ENCODE measurements around the gene RBBP8NL. TPM values are rescaled to one million over a fixed set of nuclear protein-coding genes. Genes with fewer than 3 reads are reported as not detected.

RBBP8NL gene
- total RNA-seq, 1 donor from 2014 or later, result not detected

DNA sequence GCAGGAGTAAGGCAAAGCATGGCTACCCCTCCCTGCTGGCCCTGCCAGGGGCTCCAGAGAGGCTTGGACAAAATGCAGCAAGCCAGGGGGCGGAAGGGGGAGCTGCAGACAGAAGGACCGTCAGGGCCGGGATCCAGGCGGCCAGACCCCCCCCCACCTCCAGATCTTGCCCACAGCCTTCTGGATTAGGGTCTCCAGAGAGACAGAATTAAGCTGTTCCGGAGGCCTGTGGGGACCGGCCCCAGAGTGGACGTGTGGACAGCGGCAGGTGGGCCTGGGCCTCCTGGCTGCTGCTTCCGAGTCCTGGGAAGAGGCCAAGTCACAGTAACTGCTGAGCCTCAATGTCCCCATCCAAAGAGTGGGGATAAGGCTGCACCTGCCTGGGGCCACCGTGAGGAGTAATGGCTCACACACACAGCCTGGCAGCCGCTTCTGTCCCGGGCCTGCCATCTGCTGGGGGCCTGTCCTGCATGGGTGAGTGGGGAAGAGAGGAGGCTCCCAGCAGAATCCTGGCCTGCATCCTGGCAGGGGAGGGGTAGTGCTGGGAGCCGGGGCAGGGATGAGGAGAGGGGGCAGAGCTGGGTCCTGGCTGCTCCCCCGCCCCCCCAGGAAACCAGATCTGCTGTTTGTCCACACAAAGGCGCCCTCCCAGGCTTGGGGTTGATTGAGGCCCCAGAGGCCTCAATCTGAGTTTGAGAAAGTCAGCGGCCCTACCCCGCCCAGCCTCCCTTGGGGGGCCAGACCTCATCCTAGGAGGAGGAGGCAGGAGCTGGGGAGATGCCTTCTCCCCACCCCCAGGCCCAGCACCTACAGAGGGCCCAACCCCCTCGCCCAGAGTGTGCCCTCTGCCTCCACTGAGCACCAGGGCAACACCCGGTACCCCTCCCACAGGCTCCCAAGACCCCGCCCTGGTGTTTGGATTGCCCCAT lies 64.1 kb downstream of the RBBP8NL start:
- DNase-seq (ENCODE audit: low spot score), result no peak

DNA sequence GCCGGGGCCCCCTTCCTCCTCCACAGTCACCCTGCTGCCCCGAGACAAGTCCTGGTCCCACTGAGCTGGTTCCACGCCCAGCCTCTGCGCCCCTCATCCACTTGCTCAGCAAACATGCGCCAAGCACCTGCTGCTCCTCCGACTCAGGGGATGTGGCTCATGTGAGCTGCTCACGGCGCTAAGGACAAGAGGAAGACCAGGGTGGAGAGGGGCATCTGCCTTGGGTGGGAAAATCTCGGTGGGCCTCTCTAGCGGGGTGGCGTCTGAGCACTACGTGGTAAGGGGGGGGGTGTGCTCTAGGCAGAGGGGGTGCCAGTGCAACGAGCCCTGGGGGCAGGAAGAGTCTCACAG lies 64.8 kb downstream of the RBBP8NL start:
- DNase-seq (ENCODE audit: low spot score), result no peak

DNA sequence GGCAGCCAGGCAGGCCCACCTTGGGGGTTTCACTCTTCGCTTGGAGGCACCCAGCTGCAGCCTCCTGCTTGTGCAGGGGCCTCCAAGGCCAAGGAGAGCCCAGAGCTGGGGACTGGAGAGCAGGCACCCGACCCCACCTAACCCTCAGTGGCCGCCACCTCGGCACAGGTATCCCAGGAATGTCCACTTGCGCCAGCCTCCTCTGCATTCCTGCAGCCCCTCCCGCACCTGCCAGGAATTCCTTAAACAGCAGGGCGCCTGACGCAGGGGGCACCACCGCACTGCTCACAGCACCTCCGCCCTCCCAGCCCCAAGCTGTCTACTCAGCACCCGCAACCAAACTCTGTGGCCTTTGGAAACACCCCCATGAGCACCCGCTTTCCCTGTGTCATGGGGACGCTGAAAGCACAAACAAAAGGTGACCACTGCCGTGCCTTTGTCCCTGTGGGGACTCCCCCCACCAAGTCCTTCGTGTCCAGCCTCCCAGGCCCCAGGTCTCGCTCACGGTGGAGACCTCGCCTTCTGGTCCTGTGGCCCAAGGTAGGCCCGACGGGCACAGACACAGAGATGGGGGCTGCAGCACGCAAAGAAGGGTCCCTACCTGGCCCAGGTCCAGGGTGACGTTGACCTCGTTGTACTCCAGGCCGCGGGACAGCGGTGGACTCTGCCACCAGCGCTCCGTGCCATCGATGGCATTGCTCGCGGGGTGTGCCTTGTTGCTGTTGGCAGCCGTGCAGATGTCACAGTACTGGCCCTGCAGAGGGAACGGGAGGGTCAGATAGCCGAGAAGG lies 65.3 kb downstream of the RBBP8NL start:
- DNase-seq (ENCODE audit: low spot score), result no peak

DNA sequence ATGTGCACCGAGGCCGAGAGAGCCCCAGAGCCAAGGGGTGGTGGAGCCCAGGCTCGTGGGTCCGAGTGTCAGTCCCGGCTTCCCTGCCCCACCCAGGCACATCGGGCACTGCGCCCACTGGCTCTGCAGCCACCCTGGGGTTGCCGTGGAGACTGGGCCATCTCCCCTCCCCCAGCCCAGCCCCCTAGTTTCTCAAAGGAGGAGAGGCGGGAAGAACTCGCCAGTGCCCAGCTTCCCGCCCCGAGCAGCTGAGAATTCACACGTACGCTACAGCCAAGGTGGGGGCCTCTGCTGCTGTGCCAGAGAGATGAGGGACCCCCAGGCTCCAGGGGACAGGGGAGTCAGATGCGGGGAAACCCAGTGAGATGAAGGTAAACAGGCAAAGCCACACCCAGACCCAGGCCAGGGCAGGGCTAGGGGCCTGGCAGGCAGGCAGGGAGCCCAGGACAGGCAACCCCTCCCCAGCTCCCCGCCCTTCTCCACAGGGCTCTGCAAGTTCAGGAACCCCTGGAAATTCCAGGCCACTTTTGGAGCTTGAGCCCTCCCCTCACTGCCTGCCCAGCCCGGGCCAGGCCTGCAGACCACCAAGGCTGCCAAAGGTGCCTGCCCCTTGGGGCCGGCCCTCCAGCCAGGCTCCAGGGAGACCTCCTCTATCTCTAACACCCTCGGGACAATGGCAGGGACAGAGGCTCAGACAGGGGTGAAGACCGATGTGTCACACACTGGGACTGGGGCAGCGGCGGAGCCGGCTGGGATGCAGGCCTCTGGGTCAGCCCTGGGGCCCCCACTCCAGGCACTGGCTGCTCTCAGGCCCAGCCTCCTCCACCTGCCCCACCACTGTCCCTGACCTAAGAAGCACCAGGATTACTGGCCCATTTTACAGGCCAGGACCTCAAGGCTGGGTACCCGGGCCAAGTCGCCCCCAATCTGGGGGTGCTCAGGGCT lies 66.2 kb downstream of the RBBP8NL start:
- DNase-seq (ENCODE audit: low spot score), result no peak

Other genes with a start within 250 kb of the RBBP8NL start
- gene MTG2, start 244.5 kb downstream of the RBBP8NL start, total RNA-seq (ENCODE audit: insufficient read depth, low replicate concordance), result 14.4 TPM
- gene HRH3, start 207.3 kb downstream of the RBBP8NL start, total RNA-seq (ENCODE audit: insufficient read depth, low replicate concordance), result not detected
- gene OSBPL2, start 189.0 kb downstream of the RBBP8NL start, total RNA-seq (ENCODE audit: insufficient read depth, low replicate concordance), result 42.4 TPM
- 29.6 TPM for gene ADRM1, start 124.5 kb downstream of the RBBP8NL start, total RNA-seq (ENCODE audit: insufficient read depth, low replicate concordance)
- 26.2 TPM for gene LAMA5, start 60.2 kb downstream of the RBBP8NL start, total RNA-seq (ENCODE audit: insufficient read depth, low replicate concordance)
- gene RPS21, start 40.4 kb downstream of the RBBP8NL start, total RNA-seq (ENCODE audit: insufficient read depth, low replicate concordance), result 549 TPM
- 0.96 TPM for gene CABLES2, start 20.3 kb downstream of the RBBP8NL start, total RNA-seq (ENCODE audit: insufficient read depth, low replicate concordance)
- gene GATA5, start 48.5 kb upstream of the RBBP8NL start, total RNA-seq (ENCODE audit: insufficient read depth, low replicate concordance), result 0.48 TPM
- 24.1 TPM for gene SLCO4A1, start 215.0 kb upstream of the RBBP8NL start, total RNA-seq (ENCODE audit: insufficient read depth, low replicate concordance)

Measured in umbilical cord (tissue), 2 donors.